GM21515 (cell line): ENCODE results near the gene SLX4IP.
A peak's percentile ranks its signal among the peaks of the same experiment; 100 is the strongest.

Source experiments
- ATAC-seq: cut with Tn5 transposase; IDR thresholded peaks from one replicate; pipeline ENCODE4 v1.9.1; 2021; ENCODE audit not compliant: unreplicated experiment

The SLX4IP gene

GRCh38 chr20:10672624-10673127 is 237.6 kb downstream of the SLX4IP start:
- no peak for ATAC-seq

- no peak for ATAC-seq
Measured at GRCh38 chr20:10673176-10673841, 238.2 kb downstream of the SLX4IP start.

GRCh38 chr20:10673842-10674683 is 239.0 kb downstream of the SLX4IP start, which contains the start of gene JAG1:
JAG1 (minus strand) TSS chr20:10673999; CDS start chr20:10673530, 469 bp downstream.
- ATAC-seq, result peak; percentile 58

GRCh38 chr20:10674684-10675449 is 239.8 kb downstream of the SLX4IP start:
- peak; percentile 42 for ATAC-seq

- ATAC-seq, result no peak
Measured at GRCh38 chr20:10675450-10675848, 240.3 kb downstream of the SLX4IP start.

- ATAC-seq, result no peak
Measured at GRCh38 chr20:10676518-10676917, 241.4 kb downstream of the SLX4IP start.
